ENCODE results near the gene GLIS1. TPM values are rescaled to one million over a fixed set of nuclear protein-coding genes. Genes with fewer than 3 reads are reported as not detected.

Gene GLIS1
- total RNA-seq, 1 donor from 2014 or later = not detected

GRCh38 chr1:53728702-53729455 is 10.1 kb downstream of the GLIS1 start:
- DNase-seq = no peak
- ChIA-PET CTCF (no interaction called here), POLR2A (no interaction called here)
- no peak overlapping the region for H3K4me3 Mint-ChIP-seq
- no peak for TF ChIP-seq CTCF (IDR thresholded peaks at IDR 0.05)
- no peaks in the 10 kb centered on the region for H3K36me3 Mint-ChIP-seq (ENCODE audit: low read depth)
- H3K27me3 Mint-ChIP-seq = peaks cover 20% of the 10 kb centered on the region
- H3K9me3 Mint-ChIP-seq = no peaks in the 10 kb centered on the region
- ATAC-seq (ENCODE audit: low read depth) = no peak
- intact Hi-C loops (cut with micrococcal nuclease) = no loop called here
- no peaks in the 10 kb centered on the region for H3K4me1 Mint-ChIP-seq
- H3K27ac Mint-ChIP-seq = no peak overlapping the region

- Mint-ChIP-seq H3K27ac (no peak overlapping the region), H3K27me3 (peaks cover 16% of the 10 kb centered on the region), H3K4me3 (no peak overlapping the region), H3K9me3 (no peaks in the 10 kb centered on the region), H3K36me3 (ENCODE audit: low read depth) (no peaks in the 10 kb centered on the region), H3K4me1 (no peaks in the 10 kb centered on the region)
- no peak for DNase-seq
- CTCF ChIA-PET = no interaction called here
- intact Hi-C loops (cut with micrococcal nuclease) = no loop called here
- POLR2A ChIA-PET = no interaction called here
- ATAC-seq (ENCODE audit: low read depth) = no peak
- TF ChIP-seq CTCF (IDR thresholded peaks at IDR 0.05) = no peak
Observed at GRCh38 chr1:53728196-53728595, 10.8 kb downstream of the GLIS1 start.

GRCh38 chr1:53727461-53728092 is 11.4 kb downstream of the GLIS1 start:
- Mint-ChIP-seq H3K27ac (no peak overlapping the region), H3K4me1 (no peaks in the 10 kb centered on the region), H3K36me3 (ENCODE audit: low read depth) (no peaks in the 10 kb centered on the region), H3K4me3 (no peak overlapping the region), H3K9me3 (no peaks in the 10 kb centered on the region), H3K27me3 (peaks cover 16% of the 10 kb centered on the region)
- intact Hi-C loops (cut with micrococcal nuclease) = no loop called here
- no peak for TF ChIP-seq CTCF (IDR thresholded peaks at IDR 0.05)
- DNase-seq = no peak
- CTCF ChIA-PET = no interaction called here
- ATAC-seq (ENCODE audit: low read depth) = no peak
- POLR2A ChIA-PET = no interaction called here

- DNase-seq (no peak), ATAC-seq (ENCODE audit: low read depth) (no peak)
- TF ChIP-seq CTCF (IDR thresholded peaks at IDR 0.05) = no peak
- ChIA-PET CTCF (no interaction called here), POLR2A (no interaction called here)
- intact Hi-C loops (cut with micrococcal nuclease) = no loop called here
- H3K27me3 Mint-ChIP-seq = peaks cover 13% of the 10 kb centered on the region
- no peak overlapping the region for H3K27ac Mint-ChIP-seq
- H3K4me1 Mint-ChIP-seq = no peaks in the 10 kb centered on the region
- H3K36me3 Mint-ChIP-seq (ENCODE audit: low read depth) = no peaks in the 10 kb centered on the region
- no peaks in the 10 kb centered on the region for H3K9me3 Mint-ChIP-seq
- H3K4me3 Mint-ChIP-seq = no peak overlapping the region
Observed at GRCh38 chr1:53726009-53726600, 12.9 kb downstream of the GLIS1 start.

GRCh38 chr1:53725238-53725689 is 13.7 kb downstream of the GLIS1 start:
- ChIA-PET POLR2A (no interaction called here), CTCF (no interaction called here)
- TF ChIP-seq CTCF (IDR thresholded peaks at IDR 0.05) = no peak
- no peak overlapping the region for H3K27ac Mint-ChIP-seq
- no peaks in the 10 kb centered on the region for H3K36me3 Mint-ChIP-seq (ENCODE audit: low read depth)
- H3K27me3 Mint-ChIP-seq = peaks cover 8% of the 10 kb centered on the region
- H3K4me3 Mint-ChIP-seq = no peak overlapping the region
- DNase-seq (no peak), ATAC-seq (ENCODE audit: low read depth) (no peak)
- no peaks in the 10 kb centered on the region for H3K9me3 Mint-ChIP-seq
- no peaks in the 10 kb centered on the region for H3K4me1 Mint-ChIP-seq
- intact Hi-C loops (cut with micrococcal nuclease) = no loop called here
